ENCODE data around the gene YOD1. TPM values are rescaled to one million over a fixed set of nuclear protein-coding genes. Genes with fewer than 3 reads are reported as not detected.

Gene YOD1
- total and polyA plus RNA-seq, 2 of the 13 experiments (the other 11 are each of a cell fraction or from before 2014, with no cell fraction given) = 3.4 to 9.1 TPM

DNA sequence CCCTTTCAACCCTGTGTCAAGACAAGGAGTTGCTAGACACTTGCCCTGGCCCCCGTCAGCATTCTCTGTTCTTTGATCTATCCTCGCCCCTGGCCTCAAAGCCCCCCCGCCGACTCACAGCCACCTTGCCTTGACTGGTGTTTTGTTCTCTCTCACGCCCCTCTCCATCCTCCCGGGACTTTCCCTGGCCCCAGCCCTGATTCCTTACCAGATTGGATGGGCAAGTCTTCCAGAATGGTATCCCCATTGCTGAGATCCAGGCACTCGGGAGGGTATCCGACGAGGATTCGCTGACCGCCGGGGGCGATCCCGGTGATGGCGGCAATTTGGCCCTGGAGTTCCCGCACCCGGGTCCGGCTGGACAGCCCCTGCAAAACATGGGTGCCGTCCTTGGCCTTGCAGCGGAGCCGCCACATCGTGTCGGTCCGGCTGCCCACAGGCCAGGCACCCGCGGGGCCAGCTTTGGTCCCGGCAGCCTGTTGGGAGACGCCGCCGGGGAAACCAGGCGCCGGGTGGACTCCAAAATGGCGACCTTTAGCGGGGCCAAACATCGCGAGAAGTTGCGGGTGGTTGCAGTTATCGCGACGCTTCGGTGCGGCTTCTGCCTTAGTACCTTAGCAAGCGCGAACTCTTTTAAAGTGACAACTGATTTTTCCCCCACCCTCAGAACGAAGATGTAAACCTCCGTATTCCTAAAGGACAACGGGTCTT lies 373 bp downstream of the YOD1 start (continued):
- TF ChIP-seq KLF15 (CRISPR knock-in tag; IDR thresholded peaks at IDR 0.05; ENCODE audit: borderline replicate concordance) (no peak), SRSF1 (optimal IDR thresholded peaks at IDR 0.05; ENCODE audit: low read depth, low read length) (peak; percentile 93), ZNF343 (CRISPR knock-in tag; IDR thresholded peaks at IDR 0.05) (0 out of 2 replicates have a peak, but pooled peaks have one; percentile 55), ZNF713 (CRISPR knock-in tag; IDR thresholded peaks at IDR 0.05) (no peak), TMF1 (CRISPR knock-in tag; IDR thresholded peaks at IDR 0.05; ENCODE audit: low read depth) (peak; percentile 74), ZNF44 (CRISPR knock-in tag; IDR thresholded peaks at IDR 0.05) (no peak), DMAP1 (CRISPR knock-in tag; IDR thresholded peaks at IDR 0.05) (no peak), YEATS2 (CRISPR knock-in tag; IDR thresholded peaks at IDR 0.05; ENCODE audit: borderline replicate concordance) (peak; percentile 82; the same call in 1 of the 2 replicates), SNAPC2 (CRISPR knock-in tag; IDR thresholded peaks at IDR 0.05) (peak; percentile 85; the same call in 1 of the 2 replicates), POLR2G (IDR thresholded peaks at IDR 0.05; ENCODE audit: low read depth, low read length) (peak; percentile 80), ZMYM3 (CRISPR knock-in tag; IDR thresholded peaks at IDR 0.05) (no peak), ZNF652 (CRISPR knock-in tag; IDR thresholded peaks at IDR 0.05; ENCODE audit: borderline replicate concordance, low read depth) (peak; percentile 47; the same call in 1 of the 2 replicates), ZNF230 (CRISPR knock-in tag; IDR thresholded peaks at IDR 0.05) (no peak; the same call in 1 of the 2 replicates), BHLHE40 (IDR thresholded peaks at IDR 0.05; ENCODE audit: low read length) (no peak)
- TF ChIP-seq, protein P1, sequence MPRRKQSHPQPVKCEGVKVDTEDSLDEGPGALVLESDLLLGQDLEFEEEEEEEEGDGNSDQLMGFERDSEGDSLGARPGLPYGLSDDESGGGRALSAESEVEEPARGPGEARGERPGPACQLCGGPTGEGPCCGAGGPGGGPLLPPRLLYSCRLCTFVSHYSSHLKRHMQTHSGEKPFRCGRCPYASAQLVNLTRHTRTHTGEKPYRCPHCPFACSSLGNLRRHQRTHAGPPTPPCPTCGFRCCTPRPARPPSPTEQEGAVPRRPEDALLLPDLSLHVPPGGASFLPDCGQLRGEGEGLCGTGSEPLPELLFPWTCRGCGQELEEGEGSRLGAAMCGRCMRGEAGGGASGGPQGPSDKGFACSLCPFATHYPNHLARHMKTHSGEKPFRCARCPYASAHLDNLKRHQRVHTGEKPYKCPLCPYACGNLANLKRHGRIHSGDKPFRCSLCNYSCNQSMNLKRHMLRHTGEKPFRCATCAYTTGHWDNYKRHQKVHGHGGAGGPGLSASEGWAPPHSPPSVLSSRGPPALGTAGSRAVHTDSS (CRISPR knock-in tag; conservative IDR thresholded peaks at IDR 0.05) = no peak
- TF ChIP-seq, protein P2, sequence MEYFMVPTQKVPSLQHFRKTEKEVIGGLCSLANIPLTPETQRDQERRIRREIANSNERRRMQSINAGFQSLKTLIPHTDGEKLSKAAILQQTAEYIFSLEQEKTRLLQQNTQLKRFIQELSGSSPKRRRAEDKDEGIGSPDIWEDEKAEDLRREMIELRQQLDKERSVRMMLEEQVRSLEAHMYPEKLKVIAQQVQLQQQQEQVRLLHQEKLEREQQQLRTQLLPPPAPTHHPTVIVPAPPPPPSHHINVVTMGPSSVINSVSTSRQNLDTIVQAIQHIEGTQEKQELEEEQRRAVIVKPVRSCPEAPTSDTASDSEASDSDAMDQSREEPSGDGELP (IDR thresholded peaks at IDR 0.05; ENCODE audit: borderline replicate concordance, low read depth) = no peak
- TF ChIP-seq, protein P3, sequence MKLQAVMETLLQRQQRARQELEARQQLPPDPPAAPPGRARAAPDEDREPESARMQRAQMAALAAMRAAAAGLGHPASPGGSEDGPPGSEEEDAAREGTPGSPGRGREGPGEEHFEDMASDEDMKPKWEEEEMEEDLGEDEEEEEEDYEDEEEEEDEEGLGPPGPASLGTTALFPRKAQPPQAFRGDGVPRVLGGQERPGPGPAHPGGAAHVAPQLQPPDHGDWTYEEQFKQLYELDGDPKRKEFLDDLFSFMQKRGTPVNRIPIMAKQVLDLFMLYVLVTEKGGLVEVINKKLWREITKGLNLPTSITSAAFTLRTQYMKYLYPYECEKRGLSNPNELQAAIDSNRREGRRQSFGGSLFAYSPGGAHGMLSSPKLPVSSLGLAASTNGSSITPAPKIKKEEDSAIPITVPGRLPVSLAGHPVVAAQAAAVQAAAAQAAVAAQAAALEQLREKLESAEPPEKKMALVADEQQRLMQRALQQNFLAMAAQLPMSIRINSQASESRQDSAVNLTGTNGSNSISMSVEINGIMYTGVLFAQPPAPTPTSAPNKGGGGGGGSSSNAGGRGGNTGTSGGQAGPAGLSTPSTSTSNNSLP (IDR thresholded peaks at IDR 0.05; ENCODE audit: low read depth, low read length) = no peak
- TF ChIP-seq, protein P4, sequence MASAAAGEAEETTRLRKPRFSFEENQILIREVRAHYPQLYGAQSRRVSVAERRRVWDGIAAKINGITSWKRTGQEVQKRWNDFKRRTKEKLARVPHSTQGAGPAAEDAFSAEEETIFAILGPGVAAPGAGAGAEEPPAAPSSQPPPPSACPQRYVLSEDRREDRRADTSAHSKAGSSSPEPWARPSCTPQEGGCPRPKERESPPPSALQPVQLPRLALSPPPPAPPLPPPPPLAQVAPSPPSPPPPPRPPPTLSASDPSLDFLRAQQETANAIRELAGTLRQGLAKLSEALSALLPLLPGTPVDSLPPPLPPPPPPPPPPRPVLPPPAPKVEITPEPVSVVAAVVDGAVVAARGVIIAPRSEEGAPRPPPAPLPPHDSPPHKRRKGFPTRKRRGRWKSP (CRISPR knock-in tag; IDR thresholded peaks at IDR 0.05) = peak; percentile 59; the same call in 1 of the 2 replicates
- TF ChIP-seq, protein P5, sequence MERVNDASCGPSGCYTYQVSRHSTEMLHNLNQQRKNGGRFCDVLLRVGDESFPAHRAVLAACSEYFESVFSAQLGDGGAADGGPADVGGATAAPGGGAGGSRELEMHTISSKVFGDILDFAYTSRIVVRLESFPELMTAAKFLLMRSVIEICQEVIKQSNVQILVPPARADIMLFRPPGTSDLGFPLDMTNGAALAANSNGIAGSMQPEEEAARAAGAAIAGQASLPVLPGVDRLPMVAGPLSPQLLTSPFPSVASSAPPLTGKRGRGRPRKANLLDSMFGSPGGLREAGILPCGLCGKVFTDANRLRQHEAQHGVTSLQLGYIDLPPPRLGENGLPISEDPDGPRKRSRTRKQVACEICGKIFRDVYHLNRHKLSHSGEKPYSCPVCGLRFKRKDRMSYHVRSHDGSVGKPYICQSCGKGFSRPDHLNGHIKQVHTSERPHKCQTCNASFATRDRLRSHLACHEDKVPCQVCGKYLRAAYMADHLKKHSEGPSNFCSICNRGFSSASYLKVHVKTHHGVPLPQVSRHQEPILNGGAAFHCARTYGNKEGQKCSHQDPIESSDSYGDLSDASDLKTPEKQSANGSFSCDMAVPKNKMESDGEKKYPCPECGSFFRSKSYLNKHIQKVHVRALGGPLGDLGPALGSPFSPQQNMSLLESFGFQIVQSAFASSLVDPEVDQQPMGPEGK (CRISPR knock-in tag; IDR thresholded peaks at IDR 0.05) = 0 out of 2 replicates have a peak, but pooled peaks have one; percentile 16
- TF ChIP-seq, protein P6, sequence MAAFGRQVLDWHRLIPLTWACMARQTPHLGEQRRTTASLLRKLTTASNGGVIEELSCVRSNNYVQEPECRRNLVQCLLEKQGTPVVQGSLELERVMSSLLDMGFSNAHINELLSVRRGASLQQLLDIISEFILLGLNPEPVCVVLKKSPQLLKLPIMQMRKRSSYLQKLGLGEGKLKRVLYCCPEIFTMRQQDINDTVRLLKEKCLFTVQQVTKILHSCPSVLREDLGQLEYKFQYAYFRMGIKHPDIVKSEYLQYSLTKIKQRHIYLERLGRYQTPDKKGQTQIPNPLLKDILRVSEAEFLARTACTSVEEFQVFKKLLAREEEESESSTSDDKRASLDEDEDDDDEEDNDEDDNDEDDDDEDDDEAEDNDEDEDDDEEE (CRISPR knock-in tag; IDR thresholded peaks at IDR 0.05) = peak; percentile 43; the same call in 1 of the 2 replicates
